Midbrain (tissue), 1 donor: ENCODE results near the gene IL16.

ENCODE experiments used
- DNase-seq: peaks from one replicate; lab custom pipeline; 2025; lab: John Stamatoyannopoulos, UW

IL16 gene

DNA sequence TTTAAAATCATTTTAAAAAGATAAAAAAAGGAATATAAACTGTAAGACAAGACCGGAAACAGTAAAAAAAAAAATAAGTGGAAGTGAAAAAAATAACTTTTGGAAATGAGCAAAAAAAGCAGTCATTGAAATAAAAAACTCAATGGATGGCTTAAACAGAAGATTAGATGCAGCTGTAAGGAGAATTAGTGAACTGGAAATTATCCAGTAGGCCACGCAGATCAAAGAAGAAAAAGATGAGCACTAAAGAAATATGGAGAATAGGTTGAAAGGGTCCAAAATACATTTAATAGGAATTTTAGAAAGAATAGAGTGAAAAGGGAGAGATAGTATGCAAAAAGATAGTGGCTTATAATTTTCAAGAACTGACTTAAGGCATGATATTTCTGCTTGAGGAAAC, 80.3 kb downstream of the IL16 start:
- no peak for DNase-seq

DNA sequence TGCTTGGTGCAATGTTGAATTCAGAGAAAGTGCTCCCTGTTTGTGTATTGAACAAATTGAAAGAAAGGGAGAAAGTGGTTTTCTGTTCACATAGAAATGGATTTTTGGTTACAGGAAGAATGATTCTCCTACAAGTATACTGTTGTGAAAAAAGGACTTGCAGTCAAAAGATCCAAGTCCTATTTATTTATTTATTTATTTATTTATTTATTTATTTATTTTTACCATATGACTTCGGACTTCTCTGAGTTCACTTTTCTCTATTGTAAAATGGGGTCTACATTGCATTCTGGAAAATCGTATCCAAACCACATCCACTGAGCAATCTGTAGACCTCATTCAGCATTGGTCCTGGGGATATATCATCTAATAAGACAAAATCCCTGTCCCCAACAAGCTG, 81.2 kb downstream of the IL16 start:
- DNase-seq: no peak

DNA sequence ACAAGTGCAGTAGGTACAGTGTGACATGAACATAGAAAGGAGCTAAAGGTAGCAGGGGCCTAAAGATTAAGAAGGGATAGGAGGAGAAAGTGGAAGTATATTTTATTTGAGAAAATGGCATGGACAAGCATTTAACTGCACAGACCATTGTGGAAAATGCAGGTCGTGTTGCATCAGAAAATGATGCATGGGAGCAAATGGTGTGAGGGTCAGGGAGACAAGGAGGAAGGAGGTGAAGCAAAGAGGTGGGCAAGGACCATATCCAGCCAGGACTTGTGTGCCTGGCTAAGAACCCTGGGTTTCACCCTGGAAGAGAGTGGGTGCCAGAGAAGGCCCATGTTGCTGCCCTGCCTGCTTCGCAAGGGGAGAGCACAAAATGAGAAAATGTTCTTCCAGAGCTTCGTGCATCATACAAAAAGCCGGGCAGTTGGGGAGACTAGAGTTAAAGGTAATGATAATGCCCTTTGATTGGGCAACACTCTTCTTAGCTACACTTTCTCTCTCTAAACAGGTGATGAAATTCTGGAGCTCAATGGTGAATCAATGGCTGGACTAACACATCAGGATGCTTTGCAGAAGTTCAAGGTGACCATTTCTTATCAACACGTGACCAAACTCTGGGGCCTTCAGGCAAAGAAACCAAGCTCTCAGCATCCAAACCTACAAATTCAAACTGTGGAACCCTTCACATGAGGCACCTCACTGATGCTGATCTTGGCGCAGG, 81.8 kb downstream of the IL16 start:
- DNase-seq: no peak

DNA sequence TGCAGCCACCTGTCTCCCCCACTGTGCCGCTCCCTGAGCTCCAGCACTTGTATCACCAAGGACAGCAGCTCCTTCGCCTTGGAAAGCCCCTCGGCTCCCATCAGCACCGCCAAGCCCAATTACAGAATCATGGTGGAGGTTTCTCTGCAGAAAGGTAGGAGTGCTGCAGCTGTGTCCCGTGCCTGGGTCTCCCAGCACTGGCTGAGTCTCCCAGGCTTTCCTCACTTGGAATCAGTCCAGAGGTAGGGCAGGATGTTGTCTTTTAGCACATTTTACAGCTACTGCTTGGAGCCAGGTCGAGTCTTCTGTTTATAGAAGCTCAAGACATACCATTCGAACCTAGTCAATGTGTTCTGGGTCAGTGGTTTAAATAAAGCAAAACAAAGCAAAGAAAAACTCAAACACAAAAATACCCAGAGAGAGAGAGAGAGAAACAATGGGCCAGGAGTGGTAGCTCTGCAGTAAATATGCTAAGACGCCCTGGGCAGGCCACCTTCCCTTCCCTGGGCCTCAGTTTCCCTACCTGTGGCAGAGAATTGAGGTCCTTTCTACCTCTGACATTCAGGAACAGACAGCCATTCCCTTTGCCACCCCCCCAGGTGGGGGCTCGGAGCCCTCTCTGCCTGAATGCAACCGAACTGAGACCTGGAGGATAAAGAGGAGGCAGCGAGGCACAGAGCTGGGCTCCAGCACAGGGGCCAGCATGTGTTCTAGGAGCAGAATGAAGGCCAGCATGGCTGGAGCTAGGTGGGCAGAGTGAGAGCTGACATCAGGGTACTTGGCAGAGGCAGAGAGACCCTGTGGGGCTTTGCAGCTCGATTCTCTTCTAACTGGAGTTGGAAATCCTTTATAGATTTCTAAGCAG, 83.2 kb downstream of the IL16 start:
- no peak for DNase-seq

DNA sequence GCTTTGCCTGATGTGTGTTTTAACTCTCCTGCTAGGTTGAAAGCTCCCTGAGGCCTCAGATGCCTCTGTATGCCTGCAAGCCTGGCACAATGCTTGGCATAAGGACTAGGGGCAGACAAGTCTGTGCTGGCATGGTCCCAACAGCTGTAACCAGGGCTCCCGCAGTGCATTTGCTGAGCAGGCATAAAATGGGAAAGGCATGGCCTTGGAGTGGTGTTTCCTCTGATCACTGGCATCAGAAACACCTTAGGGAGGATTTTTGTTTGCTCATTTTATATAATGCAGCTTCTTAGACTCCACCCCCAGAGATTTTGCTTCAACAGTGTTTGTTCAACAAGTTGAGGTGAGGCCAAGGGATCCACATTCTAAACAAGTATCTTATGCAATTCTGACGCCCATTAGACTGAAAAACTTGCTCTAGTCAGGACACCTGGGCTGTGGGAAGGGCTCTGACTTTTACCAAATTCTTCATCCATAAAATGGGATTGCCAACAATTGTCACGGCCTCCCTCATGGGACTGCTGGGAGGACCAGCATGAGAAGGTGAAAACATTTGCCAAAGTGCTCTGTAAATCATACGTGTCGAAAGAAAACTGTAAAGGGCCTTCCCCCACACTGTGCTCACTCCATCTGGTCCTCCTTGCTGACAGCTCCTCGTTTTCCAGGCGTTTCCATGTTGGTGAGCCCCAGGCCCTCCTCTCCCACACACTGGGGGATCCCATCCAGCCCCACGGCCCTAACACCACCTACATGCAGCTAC, 84.2 kb downstream of the IL16 start:
- no peak for DNase-seq

DNA sequence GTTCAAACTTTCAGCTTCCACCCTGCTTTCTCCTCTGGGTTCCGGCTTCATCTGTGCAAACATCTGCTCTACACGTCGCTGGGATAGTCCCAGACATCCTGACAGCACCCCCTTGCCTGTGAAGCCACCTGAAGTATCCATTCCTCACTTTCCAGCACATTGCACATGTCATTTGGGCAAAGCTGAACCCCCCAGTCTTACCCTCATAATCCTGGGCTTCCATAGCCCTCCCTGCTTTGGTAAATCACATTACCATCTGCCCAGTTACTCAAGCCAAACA, 84.7 kb downstream of the IL16 start:
- no peak for DNase-seq

DNA sequence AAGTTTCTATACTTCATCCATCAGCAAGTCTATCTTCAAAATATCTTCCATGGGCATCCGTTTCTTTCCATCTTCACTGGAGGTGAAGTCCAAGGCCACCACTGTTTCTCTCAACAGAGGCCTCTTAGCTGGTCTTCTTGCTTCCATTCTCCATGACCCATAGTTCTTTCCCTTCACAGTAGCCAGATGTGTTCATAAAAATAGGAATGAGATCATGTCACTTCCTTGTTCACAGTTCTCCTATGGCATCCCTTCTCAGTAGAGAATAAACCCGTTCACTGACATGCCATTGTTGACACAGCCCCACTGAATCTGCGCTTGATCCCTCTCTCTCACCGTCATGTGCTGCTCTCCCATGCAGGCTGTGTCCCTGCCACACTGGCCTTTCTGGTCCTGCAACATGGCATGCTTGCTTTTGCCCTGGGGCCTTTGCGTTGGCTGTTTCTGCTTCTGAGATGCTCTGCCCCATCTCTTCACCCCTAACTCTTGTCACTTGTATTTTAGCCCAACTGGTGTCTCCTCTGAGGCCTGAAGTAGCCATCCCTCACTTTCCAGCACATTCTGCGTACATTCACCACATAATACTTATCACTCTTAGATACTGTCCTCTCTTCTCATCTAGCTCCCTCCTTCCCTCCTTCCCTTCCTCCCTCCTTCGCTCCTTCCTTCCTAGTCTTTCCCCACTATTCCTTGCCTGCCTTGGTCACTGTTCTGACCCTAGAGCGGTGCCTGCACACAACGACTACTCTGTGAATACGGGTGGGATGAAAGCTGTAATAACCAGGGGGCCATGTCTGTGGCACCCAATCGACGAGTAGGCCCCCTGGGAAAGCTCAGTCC, 85.3 kb downstream of the IL16 start:
- DNase-seq: no peak

DNA sequence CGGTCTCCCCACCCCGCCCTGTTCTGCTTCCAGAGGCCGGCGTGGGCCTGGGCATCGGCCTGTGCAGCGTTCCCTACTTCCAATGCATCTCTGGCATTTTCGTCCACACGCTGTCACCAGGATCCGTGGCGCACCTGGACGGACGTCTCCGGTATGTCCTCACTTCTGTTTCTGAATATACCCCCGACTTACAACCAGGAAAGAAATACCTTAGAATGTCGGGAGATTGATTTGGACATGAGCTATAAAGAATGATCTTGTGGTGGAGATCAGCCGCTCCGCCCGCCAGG, 85.9 kb downstream of the IL16 start:
- DNase-seq: no peak

DNA sequence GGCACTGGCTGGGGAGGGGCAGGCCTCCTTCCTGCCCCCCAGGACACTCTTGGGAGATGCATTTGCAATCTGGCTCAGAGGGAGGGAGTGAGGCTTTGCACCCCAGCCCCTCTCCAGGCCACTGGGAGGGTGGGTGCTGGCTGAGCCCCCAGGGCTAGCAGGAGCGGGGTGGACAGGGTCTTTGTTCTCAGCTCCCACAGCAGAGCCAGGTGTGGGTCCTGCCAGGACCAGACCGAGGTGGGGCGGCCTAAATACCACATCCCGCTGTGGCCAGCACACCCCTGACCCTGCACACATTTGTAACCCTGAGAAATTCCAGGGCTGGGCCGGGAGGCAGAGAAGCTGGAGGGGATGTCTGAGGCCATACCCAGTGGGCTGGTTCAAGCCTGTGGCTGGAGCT, 86.2 kb downstream of the IL16 start:
- DNase-seq: no peak

DNA sequence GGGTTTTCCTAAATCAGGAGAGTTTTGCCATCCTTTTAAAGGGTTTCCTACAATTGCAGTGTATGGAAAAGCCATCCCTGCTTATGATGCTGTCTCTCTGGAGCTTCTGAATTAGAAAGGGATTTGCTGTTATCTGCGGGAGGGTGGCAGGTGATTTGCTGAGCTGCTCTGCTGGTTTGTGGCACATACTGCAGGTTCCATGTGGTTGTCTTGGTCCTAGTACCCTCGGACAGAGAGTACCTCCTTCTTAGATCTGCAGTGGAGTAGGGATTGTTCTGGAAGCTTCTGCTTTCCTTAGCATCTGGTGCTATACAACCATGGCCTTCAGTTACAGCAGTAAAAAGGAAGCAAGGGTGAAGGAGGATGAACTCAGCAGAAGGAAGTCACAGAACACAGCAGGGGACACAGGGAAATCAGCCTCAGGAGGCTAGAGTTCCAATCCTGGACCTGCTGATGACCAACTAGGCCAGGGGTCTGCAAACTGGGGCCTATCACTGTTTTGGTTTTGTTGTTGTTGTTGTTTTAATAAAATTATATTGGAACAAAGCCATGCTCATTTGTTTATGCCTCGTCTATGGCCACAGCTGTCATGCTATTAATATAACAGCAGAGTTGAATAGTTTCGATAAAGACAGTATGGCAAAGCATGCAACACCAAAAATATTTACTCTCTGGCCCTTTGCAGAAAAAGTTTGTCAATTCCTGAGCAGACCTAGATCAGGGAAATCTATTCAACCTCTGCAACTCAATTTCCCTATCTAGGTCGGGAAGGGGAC, 87.8 kb downstream of the IL16 start:
- no peak for DNase-seq

DNA sequence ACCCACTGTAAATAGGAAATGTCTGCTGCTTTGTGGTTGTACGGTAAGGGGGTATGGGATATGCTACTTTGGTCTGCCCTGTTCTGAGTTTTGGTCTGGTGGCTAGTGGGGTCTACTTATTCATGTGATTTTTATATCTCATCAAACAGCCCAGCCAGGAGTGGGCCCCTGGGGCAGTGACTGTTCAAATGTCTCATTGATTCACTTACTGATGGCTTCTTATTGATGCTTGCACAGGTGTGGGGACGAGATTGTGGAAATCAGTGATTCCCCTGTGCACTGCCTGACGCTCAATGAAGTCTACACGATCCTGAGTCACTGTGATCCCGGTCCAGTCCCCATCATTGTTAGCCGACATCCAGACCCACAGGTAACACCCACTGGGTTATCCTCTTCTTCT, 88.8 kb downstream of the IL16 start:
- no peak for DNase-seq

DNA sequence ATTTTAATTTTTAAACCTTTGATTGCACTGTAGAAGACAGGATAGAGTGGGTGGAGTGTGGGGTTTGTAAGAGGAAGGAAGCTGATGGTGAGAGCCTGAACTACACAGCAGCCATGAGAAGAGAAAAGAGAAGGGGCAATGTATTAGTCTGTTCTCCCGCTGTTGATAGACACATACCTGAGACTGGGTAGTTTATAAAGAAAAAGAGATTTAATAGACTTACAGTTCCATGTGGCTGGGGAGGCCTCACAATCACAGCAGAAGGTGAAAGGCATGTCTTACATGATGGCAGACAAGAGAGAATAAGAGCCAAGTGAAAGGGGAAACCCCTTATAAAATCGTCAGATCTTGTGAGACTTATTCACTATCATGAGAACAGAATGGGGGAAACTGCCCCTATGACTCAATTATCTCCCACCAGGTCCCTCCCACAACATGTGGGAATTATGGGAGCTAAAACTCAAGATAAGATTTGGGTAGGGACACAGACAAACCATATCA, 90.0 kb downstream of the IL16 start:
- no peak for DNase-seq

DNA sequence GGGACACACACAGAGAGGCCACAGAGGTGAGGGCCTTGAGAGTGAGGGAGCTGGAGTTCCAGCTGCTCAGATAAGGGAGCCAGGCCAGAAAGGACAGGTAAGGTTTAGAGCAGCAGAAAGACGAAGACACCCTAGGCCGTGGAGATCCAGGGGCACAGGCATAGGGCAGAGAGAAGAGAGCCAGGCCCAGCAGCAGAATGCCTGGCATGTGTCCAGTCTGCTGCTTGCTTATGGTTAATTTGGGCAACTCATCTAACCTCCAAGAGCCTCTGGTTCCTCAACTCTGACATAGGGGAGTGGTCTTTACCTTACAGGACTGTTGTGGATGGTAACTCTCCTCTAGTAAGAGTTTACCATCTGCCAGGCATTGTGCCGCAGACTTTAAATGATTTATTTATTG, 91.4 kb downstream of the IL16 start:
- DNase-seq: no peak

DNA sequence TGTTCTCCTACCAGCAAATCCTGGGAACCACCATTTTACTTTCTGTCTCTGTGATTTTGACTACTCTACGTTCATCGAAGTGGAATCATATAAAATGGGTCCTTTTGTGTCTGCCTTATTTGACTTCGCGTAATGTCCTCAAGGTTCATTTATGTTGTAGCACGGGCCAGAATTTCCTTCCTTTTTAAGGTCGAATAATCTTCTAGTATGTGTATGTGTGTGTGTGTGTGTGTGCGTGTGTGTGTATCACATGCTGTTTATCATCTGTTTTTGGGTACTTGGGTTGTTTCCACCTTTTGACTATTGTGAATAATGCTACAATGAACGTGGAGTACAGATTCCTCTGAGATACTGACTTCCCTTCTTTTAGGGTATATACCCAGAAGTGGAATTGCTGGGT, 91.9 kb downstream of the IL16 start:
- no peak for DNase-seq

DNA sequence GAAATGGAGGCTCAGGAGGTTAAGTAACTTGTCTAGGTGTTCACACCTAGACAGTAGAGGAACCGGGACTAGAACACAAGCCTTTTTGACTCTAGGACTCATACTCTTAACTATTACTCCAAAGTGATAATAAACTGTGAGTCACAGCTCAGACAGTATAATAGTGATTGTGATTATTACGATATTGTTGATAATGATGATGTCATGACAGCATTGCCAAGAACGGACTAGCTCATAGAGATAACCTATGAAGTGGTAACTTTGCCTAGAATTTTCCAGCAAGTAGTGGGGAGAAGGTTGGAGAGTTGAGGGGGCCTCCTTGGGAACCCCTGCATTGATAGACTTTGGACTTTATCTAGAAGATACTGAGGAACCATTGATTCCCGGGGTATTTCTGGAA, 93.2 kb downstream of the IL16 start:
- DNase-seq: no peak

DNA sequence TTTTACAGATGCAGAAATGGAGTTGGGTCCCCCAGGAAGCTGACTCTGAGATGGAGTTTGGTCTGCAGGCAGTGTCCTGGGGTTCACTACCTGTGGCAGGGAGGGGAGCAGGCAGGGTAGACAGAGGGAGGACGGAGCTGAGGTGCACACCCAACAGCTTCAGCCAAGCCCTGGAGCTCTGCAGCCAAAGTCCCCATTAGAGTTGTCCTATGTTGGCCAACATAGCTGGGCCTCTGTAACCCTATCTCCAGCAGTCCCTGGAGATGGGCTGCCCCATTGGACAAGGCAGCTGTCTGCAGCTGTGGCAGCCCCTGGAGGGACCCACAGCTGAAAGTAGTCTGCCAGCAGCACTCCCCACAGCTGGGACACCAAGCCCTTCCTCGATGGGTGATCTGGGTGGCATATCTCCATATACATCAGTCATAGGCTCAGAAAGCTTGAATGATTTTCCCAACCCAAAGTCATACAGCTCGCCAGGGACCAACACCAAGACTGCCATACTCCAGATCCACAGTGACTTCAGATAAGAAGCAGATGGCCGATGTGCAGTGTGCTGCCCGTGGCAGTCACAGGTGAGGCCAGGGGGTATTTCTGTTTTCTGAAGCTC, 95.3 kb downstream of the IL16 start:
- DNase-seq: no peak

DNA sequence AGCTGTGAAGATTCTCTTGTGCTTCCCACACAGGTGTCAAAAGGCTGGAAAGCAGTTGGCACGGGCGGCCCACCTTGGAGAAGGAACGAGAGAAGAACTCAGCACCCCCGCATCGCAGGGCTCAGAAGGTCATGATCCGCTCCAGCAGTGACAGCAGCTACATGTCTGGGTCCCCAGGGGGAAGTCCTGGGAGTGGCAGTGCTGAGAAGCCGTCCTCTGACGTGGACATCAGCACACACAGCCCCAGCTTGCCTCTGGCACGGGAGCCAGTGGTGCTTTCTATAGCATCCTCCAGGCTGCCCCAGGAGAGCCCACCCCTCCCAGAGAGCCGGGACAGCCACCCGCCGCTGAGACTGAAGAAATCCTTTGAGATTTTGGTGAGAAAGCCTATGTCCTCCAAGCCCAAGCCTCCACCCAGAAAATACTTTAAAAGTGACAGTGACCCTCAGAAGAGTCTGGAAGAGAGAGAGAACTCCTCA, 95.9 kb downstream of the IL16 start:
- no peak for DNase-seq

DNA sequence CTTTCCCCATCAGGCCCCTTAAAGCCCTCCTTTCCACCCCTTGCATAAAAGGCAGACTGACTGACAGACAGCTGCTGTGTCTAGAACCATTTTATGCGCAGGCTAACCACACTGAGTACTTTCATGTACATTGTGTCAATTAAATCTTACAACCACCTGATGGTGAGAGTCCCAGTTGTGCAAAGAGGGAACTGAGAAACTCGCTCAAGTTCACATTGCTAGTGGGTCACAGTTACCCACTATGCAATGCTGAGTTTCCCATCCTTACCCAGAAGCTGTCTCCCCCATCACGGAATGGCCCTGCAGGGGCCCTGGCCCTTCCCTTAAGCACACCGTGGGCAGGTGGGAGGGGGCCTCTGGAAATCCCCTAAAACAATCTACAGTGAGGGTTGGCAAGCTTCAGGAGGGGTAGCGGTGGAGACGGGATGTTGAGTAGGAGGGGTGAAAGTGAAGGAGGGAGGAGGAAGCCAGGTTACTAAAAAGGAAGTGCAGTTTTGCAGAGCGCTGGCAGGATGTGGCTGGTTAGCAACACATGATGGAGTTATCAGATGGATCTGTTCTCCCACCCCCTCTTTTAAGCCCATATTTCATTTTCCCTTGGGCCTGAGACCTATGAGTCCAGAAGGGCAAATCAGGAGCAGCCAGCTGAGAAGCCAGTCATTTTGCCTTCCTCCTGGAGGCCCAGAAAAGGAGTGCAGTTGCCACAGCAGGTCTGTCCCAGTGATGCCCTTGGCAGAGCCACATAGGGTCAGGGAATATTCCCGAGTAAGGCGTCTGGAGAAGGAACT, 97.2 kb downstream of the IL16 start:
- DNase-seq: no peak

DNA sequence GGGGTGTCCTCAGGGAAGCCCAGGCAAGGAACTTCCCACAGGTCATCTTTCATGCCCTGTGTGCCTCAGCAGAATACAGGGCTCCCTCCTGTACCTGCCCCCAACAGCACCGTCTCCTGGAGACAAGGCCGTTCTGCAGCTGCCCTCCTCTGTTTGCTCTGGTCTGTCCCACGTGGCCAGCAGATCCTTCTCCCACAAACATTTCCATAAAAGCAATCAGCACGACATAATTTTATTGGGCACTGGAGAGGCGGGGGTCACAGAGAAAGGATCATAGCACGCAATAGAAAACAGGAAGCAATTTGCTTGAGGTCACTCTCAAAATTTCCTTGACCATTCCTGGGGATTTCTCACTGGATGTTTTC, 97.8 kb downstream of the IL16 start:
- no peak for DNase-seq

DNA sequence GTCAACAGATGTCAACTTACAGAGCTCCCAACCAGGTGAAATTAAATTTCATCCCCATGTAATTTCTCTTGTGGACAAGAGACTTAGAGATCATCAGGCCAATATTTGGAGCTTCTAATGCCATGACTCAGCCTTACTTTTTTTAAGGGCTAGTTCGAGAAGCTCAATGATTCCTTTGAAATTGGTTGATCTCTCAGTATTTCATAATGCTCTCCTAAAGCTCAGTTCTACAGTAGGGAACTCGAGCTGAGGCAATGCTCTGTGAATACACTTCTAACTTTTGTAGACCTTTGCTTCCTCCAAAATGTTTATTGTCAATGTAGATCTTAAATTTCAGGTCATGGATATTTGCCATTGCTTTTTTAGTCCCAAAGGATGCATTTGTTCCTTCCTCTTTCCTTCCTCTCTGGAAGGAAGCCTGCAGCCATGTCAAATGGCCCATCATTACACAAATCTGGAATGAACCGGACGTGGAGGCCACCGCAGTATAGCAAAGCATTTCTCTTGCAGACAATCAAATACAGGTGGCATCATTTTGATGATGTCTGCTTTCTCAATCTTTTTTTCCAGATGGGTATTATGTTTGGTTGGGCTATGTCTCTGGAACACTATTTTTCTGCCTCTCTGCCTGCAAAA, 98.9 kb downstream of the IL16 start:
- DNase-seq: no peak
